Measurements from ENCODE around the gene CLDN12.

CLDN12 gene

GRCh38 chr7:90403174-90404113 lies at the start of gene CLDN12:
Gene CLDN12 (plus strand): TSS chr7:90403461. CDS start chr7:90412677, 9,216 bp downstream.
- Histone ChIP-seq H3K9ac (ENCODE audit: low read depth, low read length) (peak within 1 kb of the TSS; percentile 82), H3K4me3 (ENCODE audit: low read depth, low read length) (peak within 1 kb of the TSS; percentile 94), H3K9me3 (ENCODE audit: control insufficient read depth, insufficient read depth, low read length) (no peaks in the 10 kb centered on the region), H3K4me1 (ENCODE audit: control insufficient read depth, insufficient read depth, low read length) (peaks cover 2% of the 10 kb centered on the region), H3K27me3 (ENCODE audit: control insufficient read depth, insufficient read depth, low read length) (no peaks in the 10 kb centered on the region), H3K36me3 (ENCODE audit: control insufficient read depth, insufficient read depth, low read length) (peaks cover 2% of the 10 kb centered on the region)

- H3K4me3 ChIP-seq (ENCODE audit: low read depth, low read length), result no peak overlapping the region
- H3K9me3 ChIP-seq (ENCODE audit: control insufficient read depth, insufficient read depth, low read length), result no peaks in the 10 kb centered on the region
- H3K27me3 ChIP-seq (ENCODE audit: control insufficient read depth, insufficient read depth, low read length), result no peaks in the 10 kb centered on the region
- no peaks in the 10 kb centered on the region for H3K36me3 ChIP-seq (ENCODE audit: control insufficient read depth, insufficient read depth, low read length)
- no peak overlapping the region for H3K9ac ChIP-seq (ENCODE audit: low read depth, low read length)
- no peaks in the 10 kb centered on the region for H3K4me1 ChIP-seq (ENCODE audit: control insufficient read depth, insufficient read depth, low read length)
Measured at GRCh38 chr7:90383422-90383821, 19.8 kb upstream of the CLDN12 start.

DNA sequence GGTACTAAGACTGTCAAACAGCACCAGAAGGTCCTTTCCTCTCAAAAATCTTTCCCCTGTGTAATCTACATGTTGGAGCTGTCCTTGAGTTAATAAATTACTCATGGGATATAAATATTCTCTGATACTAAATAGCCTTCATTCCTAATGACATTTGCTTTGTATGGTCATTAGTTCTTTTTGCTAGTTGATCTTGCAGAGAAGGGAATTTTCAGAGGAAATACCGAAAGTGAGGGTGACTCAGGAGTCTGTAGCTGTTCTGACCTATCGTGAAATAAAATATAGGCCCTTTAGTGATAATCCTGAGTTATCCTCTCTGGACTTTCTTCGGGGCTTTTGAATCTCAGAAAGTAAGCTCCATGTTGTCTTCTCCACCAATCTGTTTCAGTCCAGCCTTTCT lies 19.4 kb upstream of the CLDN12 start:
- H3K4me1 ChIP-seq (ENCODE audit: control insufficient read depth, insufficient read depth, low read length), result no peaks in the 10 kb centered on the region

GRCh38 chr7:90384433-90384832 lies 18.8 kb upstream of the CLDN12 start:
- Histone ChIP-seq H3K4me3 (ENCODE audit: low read depth, low read length) (no peak overlapping the region), H3K36me3 (ENCODE audit: control insufficient read depth, insufficient read depth, low read length) (no peaks in the 10 kb centered on the region), H3K9ac (ENCODE audit: low read depth, low read length) (no peak overlapping the region), H3K9me3 (ENCODE audit: control insufficient read depth, insufficient read depth, low read length) (no peaks in the 10 kb centered on the region), H3K27me3 (ENCODE audit: control insufficient read depth, insufficient read depth, low read length) (no peaks in the 10 kb centered on the region), H3K4me1 (ENCODE audit: control insufficient read depth, insufficient read depth, low read length) (no peaks in the 10 kb centered on the region)

More for the DNA sequence above, 19.4 kb upstream of the CLDN12 start:
- Histone ChIP-seq H3K9ac (ENCODE audit: low read depth, low read length) (no peak overlapping the region), H3K27me3 (ENCODE audit: control insufficient read depth, insufficient read depth, low read length) (no peaks in the 10 kb centered on the region), H3K4me3 (ENCODE audit: low read depth, low read length) (no peak overlapping the region), H3K9me3 (ENCODE audit: control insufficient read depth, insufficient read depth, low read length) (no peaks in the 10 kb centered on the region), H3K36me3 (ENCODE audit: control insufficient read depth, insufficient read depth, low read length) (no peaks in the 10 kb centered on the region)

DNA sequence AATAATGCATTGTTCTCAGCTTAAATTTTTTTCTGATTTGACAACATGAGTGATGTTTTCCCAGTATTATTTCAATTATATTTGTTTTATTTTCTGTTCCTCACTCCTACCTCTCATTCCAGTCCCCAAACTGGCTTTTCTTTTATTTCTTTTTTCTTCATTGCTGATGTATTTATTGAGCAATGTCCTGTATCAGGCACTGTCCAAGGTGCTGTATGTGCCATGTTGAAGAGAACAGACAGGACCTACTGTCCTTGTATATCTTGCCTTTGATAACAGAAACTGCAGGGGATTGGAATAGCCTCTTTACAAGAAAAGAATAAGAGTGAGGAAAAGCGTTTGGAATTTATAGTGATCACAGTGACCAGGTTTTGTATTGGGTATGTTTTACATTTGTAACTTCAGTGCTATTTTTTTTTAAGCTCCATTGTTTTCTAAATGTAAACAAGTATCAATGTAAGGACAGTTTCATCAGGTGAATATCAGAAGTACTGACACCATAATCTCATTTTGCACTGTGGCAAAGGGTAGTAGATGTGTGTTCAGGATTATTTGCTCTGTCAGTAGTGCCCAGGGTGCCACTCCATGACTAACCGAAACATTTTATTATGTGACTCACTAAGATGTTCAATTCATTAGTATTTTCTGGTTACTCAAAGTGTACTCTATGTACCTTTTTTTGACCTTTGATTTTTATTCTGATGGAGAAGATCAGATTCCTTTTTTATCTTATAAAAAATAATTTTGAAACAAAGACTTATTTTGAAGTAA lies 15.6 kb upstream of the CLDN12 start:
- H3K9ac ChIP-seq (ENCODE audit: low read depth, low read length), result no peak overlapping the region
- H3K9me3 ChIP-seq (ENCODE audit: control insufficient read depth, insufficient read depth, low read length), result no peaks in the 10 kb centered on the region
- no peaks in the 10 kb centered on the region for H3K4me1 ChIP-seq (ENCODE audit: control insufficient read depth, insufficient read depth, low read length)
- no peak overlapping the region for H3K4me3 ChIP-seq (ENCODE audit: low read depth, low read length)
- H3K36me3 ChIP-seq (ENCODE audit: control insufficient read depth, insufficient read depth, low read length), result no peaks in the 10 kb centered on the region
- H3K27me3 ChIP-seq (ENCODE audit: control insufficient read depth, insufficient read depth, low read length), result no peaks in the 10 kb centered on the region

DNA sequence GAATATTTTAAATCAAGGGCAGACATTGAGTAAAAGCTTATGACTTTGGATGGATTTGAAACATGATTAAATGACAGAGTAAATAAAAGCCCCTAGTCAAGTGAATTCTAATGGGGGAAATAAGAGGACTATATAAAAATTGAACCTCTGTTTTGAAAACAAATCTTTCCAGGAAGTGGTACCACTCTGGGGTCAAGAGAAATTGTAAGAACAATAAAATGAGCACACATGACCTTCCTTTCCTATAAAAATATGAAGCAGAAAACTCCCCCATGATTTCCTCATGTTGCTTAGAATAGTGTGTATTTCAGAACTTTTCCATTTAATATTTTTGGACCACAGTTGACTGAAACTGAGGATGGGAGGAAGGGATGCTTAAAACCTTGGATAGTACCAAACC lies 12.3 kb upstream of the CLDN12 start:
- H3K9me3 ChIP-seq (ENCODE audit: control insufficient read depth, insufficient read depth, low read length), result no peaks in the 10 kb centered on the region
- H3K4me1 ChIP-seq (ENCODE audit: control insufficient read depth, insufficient read depth, low read length), result no peaks in the 10 kb centered on the region
- no peak overlapping the region for H3K4me3 ChIP-seq (ENCODE audit: low read depth, low read length)
- H3K9ac ChIP-seq (ENCODE audit: low read depth, low read length), result no peak overlapping the region
- H3K36me3 ChIP-seq (ENCODE audit: control insufficient read depth, insufficient read depth, low read length), result no peaks in the 10 kb centered on the region
- no peaks in the 10 kb centered on the region for H3K27me3 ChIP-seq (ENCODE audit: control insufficient read depth, insufficient read depth, low read length)

- no peaks in the 10 kb centered on the region for H3K4me1 ChIP-seq (ENCODE audit: control insufficient read depth, insufficient read depth, low read length)
- H3K4me3 ChIP-seq (ENCODE audit: low read depth, low read length), result no peak overlapping the region
- H3K36me3 ChIP-seq (ENCODE audit: control insufficient read depth, insufficient read depth, low read length), result no peaks in the 10 kb centered on the region
- no peaks in the 10 kb centered on the region for H3K27me3 ChIP-seq (ENCODE audit: control insufficient read depth, insufficient read depth, low read length)
- no peak overlapping the region for H3K9ac ChIP-seq (ENCODE audit: low read depth, low read length)
- H3K9me3 ChIP-seq (ENCODE audit: control insufficient read depth, insufficient read depth, low read length), result no peaks in the 10 kb centered on the region
Measured at GRCh38 chr7:90391488-90391887, 11.8 kb upstream of the CLDN12 start.

DNA sequence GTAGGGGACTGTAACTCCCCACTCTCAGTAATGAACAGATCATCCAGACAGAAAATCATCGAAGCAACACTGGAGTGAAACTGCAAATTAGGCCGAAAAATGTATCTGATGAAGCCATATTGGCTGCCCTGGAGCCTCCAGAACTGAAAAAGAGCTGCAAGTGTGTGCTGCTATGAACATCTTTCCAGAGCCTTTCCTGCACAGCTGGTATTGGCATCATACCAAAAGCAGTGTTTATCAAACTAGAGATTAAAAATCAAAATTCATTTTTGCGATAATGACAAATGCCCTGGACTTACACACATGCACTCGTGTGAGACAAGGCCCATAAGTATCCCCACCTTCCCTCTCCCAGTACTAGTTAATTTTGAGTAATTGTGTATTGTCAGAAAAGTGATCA lies 6.8 kb upstream of the CLDN12 start:
- Histone ChIP-seq H3K4me1 (ENCODE audit: control insufficient read depth, insufficient read depth, low read length) (no peaks in the 10 kb centered on the region), H3K4me3 (ENCODE audit: low read depth, low read length) (no peak overlapping the region), H3K36me3 (ENCODE audit: control insufficient read depth, insufficient read depth, low read length) (no peaks in the 10 kb centered on the region), H3K9ac (ENCODE audit: low read depth, low read length) (no peak overlapping the region), H3K9me3 (ENCODE audit: control insufficient read depth, insufficient read depth, low read length) (no peaks in the 10 kb centered on the region), H3K27me3 (ENCODE audit: control insufficient read depth, insufficient read depth, low read length) (no peaks in the 10 kb centered on the region)

- H3K9ac ChIP-seq (ENCODE audit: low read depth, low read length), result no peak overlapping the region
Measured at GRCh38 chr7:90401989-90402388, 1.3 kb upstream of the CLDN12 start.

GRCh38 chr7:90402785-90403173 lies 482 bp upstream of the CLDN12 start:
- no peaks in the 10 kb centered on the region for H3K9me3 ChIP-seq (ENCODE audit: control insufficient read depth, insufficient read depth, low read length)
- peak overlapping the region; percentile 94 for H3K4me3 ChIP-seq (ENCODE audit: low read depth, low read length)
- H3K9ac ChIP-seq (ENCODE audit: low read depth, low read length), result peak overlapping the region; percentile 56
- peaks cover 2% of the 10 kb centered on the region for H3K4me1 ChIP-seq (ENCODE audit: control insufficient read depth, insufficient read depth, low read length)
- H3K36me3 ChIP-seq (ENCODE audit: control insufficient read depth, insufficient read depth, low read length), result peaks cover under 1% of the 10 kb centered on the region
- no peaks in the 10 kb centered on the region for H3K27me3 ChIP-seq (ENCODE audit: control insufficient read depth, insufficient read depth, low read length)

More at GRCh38 chr7:90401989-90402388, 1.3 kb upstream of the CLDN12 start:
- Histone ChIP-seq H3K4me3 (ENCODE audit: low read depth, low read length) (no peak overlapping the region), H3K27me3 (ENCODE audit: control insufficient read depth, insufficient read depth, low read length) (no peaks in the 10 kb centered on the region), H3K9me3 (ENCODE audit: control insufficient read depth, insufficient read depth, low read length) (no peaks in the 10 kb centered on the region), H3K4me1 (ENCODE audit: control insufficient read depth, insufficient read depth, low read length) (peaks cover 2% of the 10 kb centered on the region), H3K36me3 (ENCODE audit: control insufficient read depth, insufficient read depth, low read length) (no peaks in the 10 kb centered on the region)

- peaks cover 8% of the 10 kb centered on the region for H3K36me3 ChIP-seq (ENCODE audit: control insufficient read depth, insufficient read depth, low read length)
- H3K27me3 ChIP-seq (ENCODE audit: control insufficient read depth, insufficient read depth, low read length), result no peaks in the 10 kb centered on the region
- no peak overlapping the region for H3K4me3 ChIP-seq (ENCODE audit: low read depth, low read length)
- H3K4me1 ChIP-seq (ENCODE audit: control insufficient read depth, insufficient read depth, low read length), result peaks cover 2% of the 10 kb centered on the region
- H3K9ac ChIP-seq (ENCODE audit: low read depth, low read length), result no peak overlapping the region
- H3K9me3 ChIP-seq (ENCODE audit: control insufficient read depth, insufficient read depth, low read length), result no peaks in the 10 kb centered on the region
Measured at GRCh38 chr7:90404777-90405176, 1.5 kb downstream of the CLDN12 start.

- Histone ChIP-seq H3K4me1 (ENCODE audit: control insufficient read depth, insufficient read depth, low read length) (peaks cover 2% of the 10 kb centered on the region), H3K4me3 (ENCODE audit: low read depth, low read length) (no peak overlapping the region), H3K27me3 (ENCODE audit: control insufficient read depth, insufficient read depth, low read length) (no peaks in the 10 kb centered on the region), H3K9me3 (ENCODE audit: control insufficient read depth, insufficient read depth, low read length) (no peaks in the 10 kb centered on the region), H3K36me3 (ENCODE audit: control insufficient read depth, insufficient read depth, low read length) (peaks cover 8% of the 10 kb centered on the region), H3K9ac (ENCODE audit: low read depth, low read length) (no peak overlapping the region)
Measured at GRCh38 chr7:90407484-90407821, 4.2 kb downstream of the CLDN12 start.

Data from iPS-15b (cell line).